HG03196 (cell line): ENCODE results near the gene SDR42E2.
"Not testable (repeated sequence)": the region's sequence is repeated elsewhere in the genome, so short reads cannot be mapped to it uniquely, and the experiment has no call there.

ENCODE experiments used
- ATAC-seq: cut with Tn5 transposase; IDR thresholded peaks from one replicate; pipeline ENCODE4 v1.9.1; 2021; ENCODE audit not compliant: unreplicated experiment

Gene SDR42E2

DNA sequence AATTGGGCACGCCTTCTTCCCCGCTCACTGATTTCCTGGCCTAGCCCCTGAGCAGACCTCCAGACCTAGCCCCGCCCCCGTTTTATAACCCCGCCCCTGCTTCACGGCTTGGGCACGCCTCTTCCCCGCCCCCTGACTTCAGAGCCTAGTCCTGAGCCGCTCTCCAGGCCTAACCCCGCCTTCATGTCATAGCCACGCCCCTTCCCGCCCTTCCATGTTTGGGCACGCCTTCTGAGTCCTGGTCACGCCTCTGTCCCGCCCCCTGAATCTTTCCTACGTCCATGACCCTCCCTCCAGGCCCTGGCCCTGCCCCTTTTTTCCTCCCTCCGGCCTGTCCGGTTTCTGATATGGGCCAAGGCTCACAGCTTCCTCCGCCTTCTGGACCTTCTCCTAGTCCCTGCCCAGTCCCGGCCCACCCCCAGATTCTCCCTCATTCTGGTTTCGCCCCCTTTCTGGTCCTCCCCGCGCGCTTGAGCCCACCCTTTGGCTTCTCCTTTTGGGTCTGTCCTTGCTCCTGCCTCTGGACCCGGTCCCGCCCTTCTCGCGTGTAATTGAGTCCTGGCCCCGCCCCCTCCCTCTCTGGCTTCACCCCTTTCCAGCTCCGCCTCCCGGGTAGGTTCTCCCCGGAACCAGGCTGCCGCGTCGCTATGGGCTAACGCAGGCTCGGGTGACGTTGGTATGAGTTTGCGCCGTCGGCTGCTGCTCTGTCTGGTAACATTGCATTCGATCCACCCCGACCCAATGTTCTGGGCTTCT lies 28.6 kb downstream of the SDR42E2 start:
- ATAC-seq: peak; percentile 43

DNA sequence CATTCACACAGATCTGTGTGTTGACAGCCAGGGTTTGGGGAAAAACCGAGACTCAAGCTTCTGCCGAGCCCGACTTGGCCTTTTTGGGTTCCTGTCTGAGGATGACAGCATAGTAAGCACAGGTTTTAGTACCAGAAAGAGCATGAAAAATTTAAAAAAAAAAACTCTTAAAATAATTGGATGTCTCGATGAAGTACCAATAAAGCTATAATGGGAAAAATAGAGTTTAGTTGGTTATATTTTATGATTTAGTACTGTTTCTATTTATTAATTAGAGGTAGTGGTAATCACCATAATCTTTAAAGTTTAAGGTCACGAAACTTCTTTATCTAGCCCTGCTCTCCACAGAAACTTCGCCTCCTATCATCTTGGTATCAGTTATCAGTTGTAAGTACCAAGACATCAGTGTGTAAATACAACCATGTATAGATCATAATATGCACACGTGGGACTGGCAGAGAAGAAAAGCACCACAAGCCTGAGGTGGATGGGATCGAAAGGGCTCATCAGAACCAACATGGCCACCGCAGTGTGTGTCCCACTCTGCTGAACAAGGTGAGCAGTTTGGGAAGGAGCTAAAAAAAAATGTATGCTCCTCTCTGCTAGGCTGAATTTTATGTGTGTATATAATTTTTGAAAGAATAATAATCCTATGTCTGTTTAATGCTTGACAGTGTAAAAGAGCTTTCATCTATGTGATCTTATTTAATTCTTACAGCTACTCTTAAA lies 29.4 kb downstream of the SDR42E2 start:
- ATAC-seq: no peak

DNA sequence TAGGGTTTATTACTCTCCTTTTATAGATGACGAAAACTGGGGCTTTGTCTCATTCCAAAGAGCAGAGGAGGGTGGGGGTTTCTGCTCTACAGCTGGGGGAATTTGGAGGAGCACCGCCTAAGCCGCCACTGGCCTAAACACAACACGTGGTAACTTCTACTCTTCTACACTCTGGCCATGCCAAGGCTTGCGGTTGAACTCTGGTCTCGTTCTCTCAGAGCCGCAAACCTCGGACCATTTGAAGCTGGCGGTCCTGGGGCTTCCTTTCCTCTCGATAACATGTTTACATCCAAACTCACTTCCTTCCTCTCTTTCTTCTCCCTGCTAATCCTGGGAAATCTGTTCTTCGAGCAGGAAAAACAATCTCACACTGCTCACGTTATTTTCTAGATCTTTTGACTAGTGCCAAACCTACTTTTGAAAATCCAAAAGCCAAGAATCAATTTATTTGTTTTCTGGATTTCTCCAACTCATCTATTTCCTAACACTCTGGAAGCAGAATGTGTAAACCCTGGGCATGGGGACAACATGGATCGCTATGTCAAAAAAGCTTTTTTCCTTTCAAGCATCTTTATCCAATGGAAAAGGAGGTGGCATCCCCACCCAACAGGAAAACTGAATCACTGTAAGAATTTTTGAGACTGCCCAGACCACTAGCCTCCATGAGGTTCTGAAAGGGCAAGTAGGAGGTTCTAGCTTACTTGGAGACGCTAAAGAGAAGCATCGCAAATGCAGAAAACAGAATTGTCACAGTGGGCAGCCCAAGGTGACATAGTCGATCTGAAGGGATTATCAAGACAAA lies 30.2 kb downstream of the SDR42E2 start:
- peak; percentile 19 for ATAC-seq

DNA sequence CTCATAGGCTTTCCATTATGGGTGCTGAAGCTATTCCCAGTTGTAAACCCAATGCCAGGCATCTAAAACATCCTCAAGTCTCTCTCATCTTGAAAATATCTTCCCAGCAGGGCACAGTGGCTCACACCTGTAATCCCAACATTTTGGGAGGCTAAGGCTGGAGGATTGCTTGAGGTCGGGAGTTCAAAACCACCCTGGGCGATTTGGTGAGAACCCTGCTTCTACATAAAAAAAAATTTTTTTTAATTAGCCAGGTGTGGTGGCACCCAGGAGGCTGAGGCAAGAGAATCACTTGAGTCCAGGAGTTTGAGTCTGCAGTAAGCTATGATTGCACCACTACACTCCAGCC lies 30.7 kb downstream of the SDR42E2 start:
- ATAC-seq: no peak

DNA sequence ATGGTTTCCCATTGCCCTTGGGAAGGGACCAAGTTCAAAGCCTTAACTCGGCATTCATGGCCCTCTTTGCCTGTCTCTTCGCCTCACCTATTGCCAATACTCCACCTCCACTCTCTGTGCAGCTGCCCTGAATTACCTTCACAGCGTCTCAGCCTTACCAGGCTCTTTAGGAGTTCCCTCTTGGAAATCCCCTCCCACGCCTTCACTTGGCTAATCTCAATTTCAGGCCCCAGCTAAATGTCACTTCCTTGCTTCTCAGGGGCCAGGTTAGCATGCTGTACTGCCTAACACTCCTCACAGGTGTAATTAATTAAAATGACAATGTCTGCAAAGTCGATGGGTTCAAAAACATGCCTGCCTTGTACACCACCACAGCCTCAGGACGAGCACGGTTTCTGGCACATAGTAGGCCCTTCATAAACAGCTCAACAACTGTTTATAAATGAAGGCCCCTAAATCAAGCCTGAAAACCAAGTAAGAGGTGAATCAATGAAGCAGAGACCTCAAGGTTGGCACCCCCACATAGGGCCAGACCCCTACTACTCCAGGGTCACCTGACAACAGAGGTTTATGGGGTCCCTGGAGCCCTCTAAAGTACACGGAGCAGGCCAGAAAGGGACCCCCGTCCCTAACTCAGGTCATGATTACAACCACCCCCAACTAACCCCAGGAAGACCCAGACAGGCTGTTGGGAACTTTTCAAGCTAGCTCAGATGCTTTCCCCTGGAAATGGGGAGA lies 32.6 kb downstream of the SDR42E2 start:
- ATAC-seq: no peak

DNA sequence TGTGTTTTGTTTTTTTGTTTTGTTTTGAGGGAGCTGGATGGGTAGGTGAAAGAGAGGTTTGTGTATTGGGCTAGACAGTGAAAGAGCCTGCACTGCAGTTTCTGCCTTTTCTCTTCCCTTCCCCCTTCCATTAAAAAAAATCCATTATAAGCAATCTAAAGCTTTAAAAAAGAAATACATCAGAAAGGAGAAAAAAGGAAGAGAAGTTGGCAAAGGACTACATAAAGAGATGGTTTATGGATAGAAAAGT lies 33.1 kb downstream of the SDR42E2 start:
- no peak for ATAC-seq

DNA sequence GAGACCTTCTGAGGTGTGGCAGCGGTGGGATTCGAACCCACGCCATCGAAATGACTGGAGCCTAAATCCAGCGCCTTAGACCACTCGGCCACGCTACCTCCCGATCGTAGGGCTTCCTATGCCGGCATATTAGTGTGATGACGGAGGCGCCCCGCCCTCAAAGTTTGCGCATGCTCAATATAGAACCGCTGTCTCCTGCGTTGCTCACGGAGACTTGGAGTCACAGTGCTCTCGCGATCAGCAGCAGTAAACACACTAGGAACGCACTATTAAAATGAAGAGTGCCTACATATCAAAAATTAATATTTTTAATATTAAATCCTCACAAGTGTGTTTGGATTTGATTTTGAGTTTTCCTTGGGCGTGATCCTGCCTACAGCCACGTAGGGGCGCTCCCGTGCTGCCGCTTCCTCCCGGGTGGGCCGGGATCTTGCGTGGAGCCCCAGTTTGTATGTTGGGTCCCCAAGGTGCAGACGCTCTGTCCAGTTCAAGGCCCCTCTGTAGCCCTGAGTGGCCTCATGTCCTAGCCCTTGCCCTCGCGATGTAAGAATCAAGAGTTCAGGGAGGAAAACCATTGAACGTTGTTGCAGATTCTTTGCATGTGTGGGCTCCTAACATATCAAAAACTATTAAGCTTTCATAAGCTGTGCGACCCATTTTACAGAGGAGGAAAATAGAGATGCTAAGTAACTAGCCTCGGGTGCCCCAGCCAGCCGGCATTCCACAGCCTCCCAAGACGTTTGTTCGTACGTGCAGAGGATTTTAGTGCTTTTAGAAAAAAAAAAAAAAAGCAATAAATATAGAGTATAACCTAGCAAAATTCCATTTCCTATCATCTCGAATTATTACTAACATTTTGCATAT lies 33.6 kb downstream of the SDR42E2 start:
- ATAC-seq: peak; percentile 30

DNA sequence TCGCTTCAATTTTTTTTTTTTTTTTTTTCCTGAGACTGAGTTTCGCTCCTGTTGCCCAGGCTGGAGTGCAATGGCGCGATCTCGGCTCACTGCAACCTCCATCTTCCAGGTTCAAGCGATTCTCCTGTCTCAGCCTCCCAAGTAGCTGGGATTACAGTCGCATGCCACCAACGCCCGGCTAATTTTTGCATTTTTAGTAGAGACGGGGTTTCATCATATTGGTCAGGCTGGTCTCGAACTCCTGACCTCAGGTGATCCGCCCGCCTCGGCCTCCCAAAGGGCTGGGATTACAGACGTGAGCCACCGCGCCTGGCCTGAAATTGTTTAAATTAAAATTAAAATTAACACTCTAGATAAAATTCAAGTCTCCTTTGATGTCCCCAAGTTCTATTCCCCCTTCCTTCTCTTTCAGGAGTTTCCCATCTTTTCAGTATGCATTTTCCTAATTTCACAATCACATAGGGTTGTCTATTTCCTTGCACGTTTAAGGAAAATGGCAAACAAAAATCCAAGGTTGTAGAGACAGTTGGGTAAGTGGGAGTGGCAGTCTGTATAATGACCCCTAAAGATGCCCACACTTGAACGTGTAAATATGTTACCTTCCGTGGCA lies 34.4 kb downstream of the SDR42E2 start:
- not testable (repeated sequence) for ATAC-seq

DNA sequence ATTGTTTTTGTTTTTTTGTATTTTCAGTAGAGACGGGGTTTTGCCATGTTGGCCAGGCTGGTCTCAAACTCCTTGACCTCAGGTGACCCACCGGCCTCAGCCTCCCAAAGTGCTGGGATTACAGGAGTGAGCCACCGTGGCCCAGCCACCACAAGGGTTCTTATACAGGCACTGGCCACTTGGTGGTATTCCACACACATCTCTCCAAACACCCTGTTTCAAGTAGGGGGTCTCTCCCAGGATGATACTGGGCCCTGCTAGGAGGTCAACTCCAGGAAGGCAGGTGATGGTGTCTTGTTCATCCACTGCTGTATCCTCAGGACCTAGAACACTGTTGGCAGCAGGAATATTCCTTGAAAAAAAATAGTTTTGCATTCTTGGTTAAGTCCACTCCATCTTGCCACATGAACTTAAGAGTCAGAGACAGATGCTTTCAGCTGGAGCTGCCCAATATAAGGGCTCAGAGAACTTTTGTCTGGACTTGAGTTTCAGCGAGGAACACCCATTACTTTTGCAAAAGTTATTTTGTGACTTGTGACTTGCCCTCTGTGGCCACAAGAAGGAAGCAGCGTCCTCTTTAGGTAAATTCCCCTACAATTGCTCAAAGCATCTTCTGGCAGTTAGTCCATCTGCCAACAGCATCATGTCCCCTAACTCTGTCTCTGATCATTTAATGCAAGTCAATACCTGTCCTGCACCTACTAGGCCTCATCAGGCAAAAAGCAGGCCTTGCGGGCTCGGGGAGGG lies 36.4 kb downstream of the SDR42E2 start:
- ATAC-seq: no peak

DNA sequence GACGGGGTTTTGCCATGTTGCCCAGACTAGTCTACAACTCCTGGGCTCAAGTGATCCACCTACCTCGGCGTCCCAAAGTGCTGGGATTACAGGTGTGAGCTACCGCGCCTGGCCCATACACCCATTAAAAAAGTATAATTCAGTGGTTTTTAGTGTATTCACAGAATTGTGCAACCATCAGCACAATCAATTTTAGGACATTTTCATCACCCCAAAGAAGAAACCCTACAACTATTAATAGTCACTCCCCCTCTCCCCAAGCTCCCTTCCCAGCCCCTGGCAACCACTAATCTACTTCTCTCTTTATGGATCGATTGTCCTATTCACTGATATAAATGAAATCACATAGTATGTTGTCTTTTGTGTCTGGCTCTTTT lies 39.9 kb downstream of the SDR42E2 start:
- ATAC-seq: no peak

DNA sequence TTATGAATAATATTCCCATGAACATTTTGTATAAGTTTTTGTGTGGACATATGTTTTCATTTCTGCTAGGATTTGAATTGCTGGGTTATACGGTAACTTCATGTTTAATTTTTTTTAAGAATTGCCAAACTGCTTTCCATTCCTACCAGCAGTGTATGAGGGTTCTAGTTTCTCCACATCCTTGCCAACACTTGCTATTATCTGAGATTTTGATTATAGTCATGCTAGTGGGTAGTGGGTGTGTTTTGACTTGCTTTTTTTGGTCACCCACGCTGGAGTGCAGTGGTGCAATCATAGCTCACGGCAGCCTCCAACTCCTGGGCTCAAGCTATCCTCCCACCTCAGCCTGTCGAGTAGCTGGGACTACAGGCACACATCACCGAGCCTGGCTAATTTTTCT lies 40.8 kb downstream of the SDR42E2 start:
- ATAC-seq: no peak

DNA sequence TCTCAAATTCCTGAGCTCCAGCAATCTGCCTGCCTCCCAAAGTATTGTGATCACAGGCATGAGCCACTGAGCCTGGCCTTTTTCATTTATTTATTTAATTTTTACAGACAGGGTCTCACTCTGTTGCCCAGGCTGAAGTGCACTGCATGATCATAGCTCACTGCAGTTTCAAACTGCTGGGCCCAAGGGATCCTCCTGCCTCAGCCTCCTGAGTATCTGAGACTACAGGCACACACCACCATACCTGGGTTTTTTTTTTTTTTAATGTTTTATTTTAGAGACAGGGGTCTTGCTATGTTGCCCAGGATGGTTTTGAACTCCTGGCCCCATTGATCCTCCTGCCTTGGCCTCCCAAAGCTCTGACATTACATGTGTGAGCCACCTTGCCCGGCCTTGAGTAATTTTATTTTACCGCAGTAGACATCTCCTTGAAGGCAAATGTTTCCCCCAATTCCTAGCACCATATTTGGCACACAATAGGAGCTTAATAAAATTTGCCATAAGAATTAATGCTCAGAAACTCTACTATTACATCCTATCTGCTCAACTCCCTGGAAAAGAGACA lies 41.9 kb downstream of the SDR42E2 start:
- ATAC-seq: no peak

DNA sequence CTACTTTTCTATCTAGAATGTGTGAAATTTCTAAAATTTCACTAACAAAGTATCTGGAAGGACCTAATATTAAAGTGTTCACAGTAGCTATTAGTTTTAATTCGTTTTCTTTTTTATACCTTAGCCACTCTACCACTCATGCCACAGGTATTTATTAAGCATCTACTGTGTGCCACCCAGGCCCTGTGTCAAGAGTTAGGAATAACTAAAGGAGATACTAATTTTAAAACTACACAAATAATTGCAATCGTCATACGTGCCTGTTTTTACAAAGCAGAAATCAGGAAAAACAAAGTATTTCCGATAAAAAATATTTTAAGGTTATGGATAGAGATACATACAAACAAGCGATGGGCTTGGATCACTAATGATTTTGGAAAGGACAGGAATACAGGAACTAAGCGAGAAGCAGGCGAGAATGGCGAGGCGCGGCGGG lies 43.3 kb downstream of the SDR42E2 start:
- ATAC-seq: no peak

DNA sequence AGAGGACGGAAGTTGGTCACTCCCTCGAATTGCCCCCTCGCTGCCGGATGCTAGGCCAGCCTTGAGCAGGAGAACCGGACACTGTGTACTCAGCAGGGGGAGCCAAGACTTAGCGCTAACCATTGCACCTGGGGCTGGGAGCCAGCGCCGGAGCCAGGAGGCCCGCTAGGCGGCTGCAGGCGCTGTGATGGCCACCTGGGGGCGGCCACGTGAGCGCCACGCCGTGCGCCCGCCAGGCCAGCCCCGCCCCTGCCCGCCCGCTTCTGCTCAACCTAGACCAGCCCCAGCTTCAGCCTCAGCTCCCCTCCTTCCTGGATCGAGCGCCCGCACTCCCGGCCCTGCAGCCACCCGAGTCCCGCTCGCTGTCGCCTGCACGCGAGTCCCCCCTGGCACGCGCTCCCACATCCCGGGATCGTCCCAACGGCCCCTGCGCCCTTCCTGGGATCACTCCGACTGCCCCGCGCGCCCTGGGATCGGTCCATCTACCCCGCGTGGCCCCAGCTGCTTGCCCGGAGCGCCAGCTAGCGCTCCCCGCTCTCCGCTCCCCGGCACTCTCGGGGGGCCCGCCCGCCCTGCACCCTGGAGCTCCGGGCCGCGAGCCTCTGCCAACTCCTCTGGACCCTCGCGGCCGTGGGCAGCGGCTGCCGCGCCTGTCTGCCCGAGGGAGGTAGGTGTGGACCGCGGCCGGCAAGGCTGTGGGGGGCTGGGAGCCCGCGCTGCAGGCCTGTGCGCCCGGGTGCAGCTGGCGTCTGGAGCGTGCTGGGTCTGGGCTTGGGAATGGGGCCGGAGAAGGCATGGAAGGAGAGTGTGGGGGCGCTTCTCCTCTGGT lies 43.9 kb downstream of the SDR42E2 start, which contains the start of gene EEF2K:
EEF2K (plus strand) TSS at position 266 of the 829 bp plus-strand sequence. CDS start 19,452 bp downstream, outside the sequence.
- ATAC-seq: peak; percentile 79

DNA sequence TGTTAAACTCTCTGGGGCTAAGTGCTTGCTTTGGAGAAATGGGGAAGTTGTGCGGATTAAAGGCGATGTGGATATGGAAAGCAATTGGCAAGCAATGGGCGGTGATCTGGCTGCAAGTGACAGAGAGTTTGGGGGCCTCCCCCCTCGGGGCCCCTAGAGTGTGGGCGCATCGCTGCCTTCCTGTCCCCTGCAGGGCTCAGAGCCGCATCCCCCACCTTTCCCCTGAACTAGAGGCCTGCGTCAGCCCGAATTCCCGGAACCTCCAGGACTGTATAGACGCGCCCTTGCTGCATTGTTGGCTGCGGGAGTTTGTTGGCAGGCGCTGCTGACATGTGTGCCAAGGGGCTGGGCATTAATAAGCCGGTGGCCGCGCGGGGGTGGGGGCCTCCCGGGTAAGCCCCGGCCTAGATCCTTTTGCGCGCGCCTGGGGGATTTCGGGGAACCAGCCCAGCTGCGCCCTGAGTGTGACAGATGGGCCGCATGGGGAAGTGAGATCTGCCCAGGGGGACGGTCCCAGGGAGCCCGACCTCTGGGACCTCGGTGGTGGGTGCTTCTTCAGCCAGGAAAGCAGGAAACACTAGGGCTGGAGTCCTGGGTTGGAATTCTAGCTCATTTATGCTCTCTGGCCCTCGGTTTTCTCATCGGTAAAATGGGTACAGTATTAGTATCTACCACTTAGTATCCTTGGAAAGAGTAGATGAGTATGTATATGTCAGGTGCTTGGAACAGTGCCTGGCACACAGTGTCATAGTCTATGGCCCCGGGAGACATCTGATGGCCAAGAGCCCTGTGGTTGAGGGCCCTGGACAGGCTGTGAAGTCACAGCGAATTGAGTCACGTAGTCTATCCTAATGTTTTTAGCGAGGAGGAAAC lies 44.8 kb downstream of the SDR42E2 start:
- ATAC-seq: peak; percentile 43

DNA sequence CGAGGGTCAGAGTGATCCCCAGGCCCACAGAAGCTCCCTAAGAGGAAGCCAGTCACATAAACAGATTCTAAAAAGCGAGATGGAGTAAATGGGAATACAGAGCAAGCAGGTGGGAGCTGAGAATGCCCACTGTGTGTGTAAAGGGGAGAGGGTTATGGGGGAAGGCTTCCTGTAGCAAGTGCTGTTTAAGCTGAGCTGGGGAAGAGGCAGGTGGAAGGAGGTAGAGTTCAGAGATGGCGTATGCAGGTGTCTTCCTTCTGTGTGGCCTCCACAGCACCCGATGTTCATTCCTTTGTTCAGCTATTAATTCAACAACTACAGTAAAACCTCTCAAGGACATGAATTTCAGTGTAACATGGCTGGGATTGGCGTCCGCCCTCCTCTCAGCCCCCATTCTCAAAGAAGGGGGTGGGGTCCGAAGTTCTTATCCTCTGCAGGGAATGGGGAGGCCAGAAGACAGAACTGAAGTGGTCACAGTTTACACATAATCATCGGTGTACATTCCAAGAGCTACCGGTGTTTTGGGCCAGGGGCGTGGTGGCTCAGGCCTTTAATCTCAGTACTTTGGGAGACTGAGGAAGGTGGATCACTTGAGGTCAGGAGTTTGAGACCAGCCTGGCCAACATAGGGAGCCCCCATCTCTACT lies 45.5 kb downstream of the SDR42E2 start:
- ATAC-seq: no peak

DNA sequence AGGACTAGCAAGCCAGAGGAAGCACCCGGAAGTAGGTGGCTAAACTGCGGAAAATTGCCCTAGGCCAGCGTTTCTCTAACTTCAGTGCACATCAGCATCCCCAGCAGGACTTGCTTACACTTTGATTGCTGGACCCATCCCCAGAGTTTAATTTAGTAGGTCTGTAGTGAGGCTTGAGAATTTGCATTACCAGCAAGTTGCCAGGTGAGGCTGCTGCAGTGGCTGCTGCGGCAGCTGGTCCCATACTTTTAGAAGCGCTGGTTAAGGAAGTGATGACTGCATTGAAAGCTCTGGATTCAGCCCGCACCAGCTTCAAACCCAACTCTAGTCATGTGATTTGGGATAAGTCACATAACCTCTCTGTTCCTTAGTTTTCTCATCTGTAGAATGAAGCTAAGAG lies 48.0 kb downstream of the SDR42E2 start:
- ATAC-seq: no peak
